Activated naive CD4-positive, alpha-beta T cell treated with anti-CD3 and anti-CD28 coated beads, Interleukin-2, amount 50 U/mL, for 16 hours (primary cell): ENCODE measurements around the gene USF2.

Experiments used
- DNase-seq: peaks from one replicate; pipeline ENCODE4 v3.0.0-alpha.2; 2020

Gene USF2

DNA sequence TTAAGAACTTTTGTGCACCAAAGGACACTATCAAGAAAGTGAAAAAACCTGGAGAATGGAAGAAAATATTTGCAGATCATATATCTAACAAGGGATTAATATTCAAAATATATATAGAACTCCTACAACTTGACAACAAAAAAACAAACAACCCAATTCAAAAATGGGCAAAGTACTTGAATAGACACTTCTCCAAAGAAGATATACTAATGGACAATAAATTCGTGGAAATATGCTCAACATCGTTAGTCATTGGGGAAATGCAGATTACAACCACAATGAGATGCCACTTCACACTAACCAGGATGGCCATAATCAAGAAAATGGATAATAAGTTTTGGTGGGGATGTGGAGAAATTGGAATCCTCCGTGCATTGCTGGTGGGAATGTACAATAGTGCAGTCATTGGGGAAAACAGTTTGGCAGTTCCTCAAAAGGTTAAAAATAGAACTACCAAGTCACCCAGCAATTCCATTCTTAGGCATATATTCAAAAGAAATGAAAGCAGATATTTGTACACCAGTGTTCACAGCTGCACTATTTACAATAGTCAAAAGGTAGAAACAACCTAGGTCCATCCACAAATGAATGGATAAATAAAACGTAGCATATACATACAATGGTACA, 22.2 kb upstream of the USF2 start:
- DNase-seq = no peak

DNA sequence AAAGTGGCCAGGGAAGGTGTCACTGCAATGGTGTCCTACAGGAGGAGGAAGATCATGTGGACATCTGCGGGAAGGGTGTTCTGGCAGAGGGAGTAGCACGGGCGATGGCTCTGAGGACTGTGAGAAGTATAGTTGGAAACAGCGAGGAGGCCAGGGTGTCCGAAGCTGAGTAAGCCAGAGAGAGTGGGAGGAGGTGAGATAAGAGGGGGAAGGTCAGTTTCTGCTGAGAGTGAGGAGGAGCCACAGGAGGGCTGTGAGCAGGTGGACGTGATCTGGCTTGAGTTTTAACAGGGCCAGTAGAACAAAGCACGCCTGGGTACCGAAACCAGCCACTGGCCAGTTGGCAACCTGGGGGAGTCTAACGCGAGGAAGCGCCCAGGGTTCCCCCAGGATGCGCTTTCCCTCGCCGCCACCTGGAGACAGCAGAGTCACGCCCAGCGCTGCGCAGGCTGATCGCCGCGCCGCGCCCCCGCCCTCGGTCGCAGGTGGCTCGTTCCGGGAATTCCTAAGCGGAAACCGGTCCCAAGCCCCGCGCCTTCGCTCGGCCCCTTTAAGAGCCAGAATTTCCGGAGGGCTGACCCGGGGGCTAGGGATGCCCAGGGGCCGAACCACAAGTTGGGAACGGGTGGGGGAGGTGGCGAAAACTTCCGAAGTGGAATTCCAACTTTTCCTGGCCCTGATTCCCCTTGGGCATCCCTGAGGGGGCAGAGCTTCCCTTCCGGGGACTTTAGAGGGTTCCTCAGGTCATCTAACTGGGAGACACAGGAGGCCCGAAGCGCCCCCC, 21.0 kb upstream of the USF2 start:
- peak; percentile 59 for DNase-seq

DNA sequence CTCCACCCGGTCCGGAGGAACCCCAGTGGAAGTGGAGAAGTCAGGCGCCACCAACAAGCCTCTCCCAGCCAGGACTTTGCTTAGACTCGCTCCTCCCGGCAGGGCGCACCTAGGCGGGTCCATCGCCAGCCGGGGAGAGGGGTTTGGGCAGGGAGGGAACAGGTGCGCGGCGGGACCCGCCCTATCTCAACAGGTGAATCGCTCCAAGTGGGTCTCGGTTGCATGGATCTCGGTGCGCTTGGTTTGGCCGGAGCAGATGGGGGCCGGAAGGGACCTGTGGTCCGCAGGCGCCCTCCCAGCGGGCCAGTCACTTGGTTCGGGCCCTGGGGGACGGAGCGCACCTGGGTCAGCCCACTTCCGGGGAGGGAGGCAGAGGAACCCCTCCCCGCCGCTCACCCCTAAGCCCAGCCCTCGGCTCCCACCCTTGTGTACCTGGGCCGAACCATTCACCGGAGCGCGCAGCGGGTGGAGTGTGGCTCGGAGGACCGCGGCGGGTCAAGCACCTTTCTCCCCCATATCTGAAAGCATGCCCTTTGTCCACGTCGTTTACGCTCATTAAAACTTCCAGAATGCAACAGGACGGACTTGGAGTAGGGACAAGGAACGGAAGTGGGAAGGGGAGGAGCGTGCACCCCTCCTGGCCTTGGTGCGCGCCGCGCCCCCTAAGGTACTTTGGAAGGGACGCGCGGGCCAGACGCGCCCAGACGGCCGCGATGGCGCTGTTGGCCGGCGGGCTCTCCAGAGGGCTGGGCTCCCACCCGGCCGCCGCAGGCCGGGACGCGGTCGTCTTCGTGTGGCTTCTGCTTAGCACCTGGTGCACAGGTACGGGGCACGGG, 20.2 kb upstream of the USF2 start, which contains the start of gene LSR:
Gene LSR, plus strand, starts transcription at position 693 of the 836 bp plus-strand sequence. Its CDS starts 21 bp downstream, at position 714.
- peak; percentile 77 for DNase-seq

DNA sequence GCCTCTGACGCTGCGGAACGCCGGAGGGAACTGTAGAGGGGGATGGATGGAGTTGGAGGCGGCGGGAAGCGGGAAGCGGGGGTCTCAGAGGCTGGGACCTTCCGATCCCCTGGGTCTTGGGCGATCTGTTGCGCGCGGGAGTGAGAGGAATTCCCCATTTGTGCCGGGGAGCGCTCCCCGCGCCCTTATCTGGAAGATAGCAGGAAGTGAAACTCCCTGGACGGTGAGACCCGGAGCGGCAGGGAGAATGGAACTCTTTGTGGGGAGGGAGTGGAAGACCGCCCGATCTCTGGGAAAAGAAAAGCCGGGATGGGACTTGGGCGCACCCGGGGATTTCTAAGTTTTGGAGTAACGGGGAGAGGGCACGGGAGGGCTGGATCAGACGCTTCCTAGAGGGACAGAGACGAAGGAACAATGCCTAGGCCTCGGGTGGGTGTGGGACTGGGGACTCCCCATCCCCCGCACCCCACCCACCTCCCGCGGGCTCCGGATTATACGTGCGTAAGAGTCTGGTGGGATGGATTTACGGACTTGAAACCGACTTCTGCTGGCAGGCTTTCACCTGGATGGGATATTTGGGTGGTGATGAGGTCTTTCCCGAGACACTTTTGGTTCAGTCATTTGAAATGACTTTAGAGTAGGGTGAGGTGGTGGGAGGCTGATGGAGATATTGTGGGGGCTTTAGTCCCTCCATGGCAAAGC, 19.5 kb upstream of the USF2 start:
- no peak for DNase-seq

DNA sequence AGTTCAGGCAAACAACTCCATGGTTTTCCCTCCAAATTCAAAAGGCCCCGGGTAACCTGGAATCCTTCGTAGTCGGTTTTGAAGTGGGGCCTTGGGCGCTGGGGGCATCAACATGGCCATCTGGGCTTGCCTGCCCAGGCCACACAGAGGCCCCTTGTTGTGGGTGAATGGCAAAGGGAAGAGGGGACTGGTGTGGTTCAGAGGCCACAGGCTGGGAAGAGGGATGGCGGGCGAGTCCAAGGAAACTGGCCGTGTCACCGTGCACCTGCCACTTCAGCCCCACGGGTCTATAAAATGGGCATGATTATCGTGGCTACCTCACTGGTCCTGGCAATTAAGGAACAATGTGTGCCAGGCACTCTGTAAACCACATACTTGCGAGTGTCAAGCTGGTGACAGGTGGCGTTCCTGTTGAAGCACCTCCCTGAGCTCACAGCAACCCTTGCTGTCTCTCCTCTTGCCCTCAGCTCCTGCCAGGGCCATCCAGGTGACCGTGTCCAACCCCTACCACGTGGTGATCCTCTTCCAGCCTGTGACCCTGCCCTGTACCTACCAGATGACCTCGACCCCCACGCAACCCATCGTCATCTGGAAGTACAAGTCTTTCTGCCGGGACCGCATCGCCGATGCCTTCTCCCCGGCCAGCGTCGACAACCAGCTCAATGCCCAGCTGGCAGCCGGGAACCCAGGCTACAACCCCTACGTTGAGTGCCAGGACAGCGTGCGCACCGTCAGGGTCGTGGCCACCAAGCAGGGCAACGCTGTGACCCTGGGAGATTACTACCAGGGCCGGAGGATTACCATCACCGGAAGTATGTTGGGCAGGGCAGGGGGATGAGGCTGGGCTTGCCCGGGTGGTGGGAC, 18.7 kb upstream of the USF2 start:
- DNase-seq = no peak

DNA sequence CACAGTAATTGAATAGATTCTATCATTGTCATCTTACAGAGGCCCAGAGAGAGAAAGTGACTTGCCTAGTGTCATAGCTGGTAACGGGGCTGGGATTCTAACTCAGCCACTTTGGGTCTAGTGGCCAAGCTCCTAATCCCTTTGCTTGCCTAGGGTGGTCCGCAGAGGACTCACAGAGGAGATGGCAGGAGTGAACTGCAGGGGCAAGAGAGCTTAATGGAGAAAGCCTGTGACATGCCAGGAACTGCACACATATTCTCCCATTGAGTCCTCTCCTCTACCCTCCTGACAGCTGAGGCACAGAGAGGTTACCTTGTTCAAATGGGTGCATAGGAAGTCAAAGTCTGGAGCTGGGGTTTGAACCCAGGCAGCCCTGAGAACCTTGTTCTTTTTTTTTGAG, 17.3 kb upstream of the USF2 start:
- no peak for DNase-seq

DNA sequence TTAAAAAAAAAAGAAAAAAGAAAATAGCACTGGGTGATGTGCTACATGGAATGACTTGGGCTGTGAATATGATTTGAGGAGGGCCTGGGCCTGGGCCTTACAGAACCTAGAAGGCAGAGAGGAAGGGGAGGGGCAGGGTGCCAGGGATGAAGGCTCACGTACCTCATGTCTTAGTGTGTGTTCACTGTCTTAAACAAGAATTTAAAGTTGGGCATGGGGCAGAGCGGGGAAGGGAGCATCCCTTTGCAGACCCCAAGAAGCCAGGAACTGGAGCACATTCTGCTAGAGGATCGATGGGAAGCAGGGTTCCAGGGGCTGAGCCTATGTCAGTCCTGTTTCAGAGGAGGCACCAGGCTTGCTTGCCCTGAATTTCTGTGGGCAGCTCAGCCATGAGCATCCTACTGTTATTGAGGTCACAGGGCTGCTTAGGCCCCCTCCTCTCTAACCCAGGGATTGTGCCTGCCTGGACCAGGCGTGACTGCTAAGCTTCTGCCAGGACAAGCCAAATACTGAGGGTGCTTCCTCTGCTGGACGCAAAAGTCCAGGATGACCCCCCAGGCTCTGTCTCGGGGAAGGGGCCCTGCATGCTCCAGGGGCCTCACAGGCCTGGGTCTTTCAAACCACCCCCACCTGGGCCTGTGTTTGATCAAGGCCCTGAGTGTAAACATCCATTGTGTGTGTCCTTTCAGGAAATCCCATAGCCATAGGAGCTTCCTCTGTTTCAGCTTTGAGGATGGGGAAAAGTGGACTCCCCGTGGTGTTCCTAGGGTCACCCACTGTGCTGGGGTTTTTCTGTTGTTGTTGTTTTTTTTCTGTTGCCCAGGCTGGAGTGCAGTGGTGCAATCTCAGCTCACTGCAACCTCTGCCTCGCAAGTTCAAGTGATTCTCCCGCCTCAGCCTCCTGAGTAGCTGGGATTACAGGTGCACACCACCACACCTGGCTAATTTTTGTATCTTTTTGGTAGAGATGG, 15.2 kb upstream of the USF2 start:
- no peak for DNase-seq

DNA sequence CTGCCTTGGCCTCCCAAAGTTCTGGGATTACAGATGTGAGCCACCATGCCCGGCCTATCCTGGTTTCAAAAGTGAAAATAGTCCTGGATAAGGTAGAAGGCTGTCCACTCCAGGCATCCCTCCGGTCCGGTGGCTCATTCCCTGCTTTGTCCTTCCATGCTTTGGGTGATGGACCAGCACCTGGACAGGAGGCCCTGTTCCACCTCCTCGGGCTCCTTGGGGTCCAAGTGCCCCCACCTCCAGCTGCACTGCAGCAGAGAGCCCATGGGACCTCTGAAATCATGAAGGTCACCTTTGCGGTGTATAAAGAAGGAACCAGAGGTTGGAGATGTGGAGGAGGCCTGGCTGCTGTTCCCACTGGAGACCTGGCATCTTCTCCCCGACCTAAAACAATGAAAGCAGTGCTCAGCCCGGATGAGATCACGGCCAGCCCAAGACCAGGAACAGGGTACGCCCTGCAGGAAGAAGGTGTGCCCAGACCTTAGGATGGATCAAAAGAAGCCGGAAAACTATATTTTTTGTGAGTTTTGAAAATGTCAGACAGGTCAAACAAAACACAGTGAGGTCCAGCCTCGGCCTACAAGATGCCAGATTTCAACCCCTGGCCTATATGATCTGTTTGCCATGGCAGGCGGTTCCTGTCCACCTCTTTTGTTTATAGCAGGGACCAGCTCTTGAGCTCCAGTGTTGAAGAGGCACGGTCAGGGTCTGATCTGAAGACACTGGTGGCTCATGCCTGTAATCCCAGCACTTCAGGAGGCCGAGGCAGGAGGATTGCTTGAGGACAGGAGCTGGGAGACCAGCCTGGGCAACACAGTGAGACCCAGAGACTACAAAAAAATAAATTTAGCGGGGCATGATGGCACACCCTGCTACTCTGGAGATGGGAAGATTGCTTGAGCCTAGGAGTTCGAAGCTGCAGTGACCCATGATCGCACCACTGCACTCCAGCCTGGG, 14.1 kb upstream of the USF2 start:
- no peak for DNase-seq

DNA sequence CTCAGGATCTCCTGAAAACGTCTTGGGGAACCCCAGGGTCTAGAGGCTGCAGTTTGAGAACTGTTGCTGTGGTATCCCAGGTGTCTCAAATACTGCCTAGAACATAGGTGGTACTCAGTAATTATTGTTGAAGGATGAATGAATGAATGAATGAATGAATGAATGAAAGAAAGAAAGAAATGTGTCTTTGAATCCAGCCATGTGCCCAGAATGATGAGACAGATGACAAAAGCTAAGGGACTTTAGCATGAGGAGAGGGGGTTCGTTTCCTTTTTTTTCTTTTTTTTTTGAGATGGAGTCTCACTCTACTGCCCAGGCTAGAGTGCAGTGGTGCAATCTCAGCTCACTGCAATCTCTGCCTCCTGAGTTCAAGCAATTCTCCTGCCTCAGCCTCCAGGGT, 12.2 kb upstream of the USF2 start:
- DNase-seq = no peak

DNA sequence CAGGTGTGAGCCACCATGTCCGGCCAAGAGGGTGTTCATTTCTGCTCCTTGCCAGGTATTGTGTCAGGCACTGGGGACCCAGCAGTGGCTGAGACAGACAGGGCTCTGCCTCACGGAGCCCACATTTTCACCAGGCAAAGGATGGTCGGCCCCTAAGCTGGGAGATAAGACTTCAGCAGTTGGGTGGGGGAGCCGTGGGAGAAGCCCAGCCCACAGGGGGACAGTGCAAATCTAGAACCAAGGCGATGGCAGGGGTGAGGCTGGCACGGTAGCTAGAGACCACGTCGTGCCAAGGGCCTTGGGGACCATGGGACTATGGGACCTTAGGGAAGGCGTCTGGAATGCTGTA, 11.7 kb upstream of the USF2 start:
- peak; percentile 7 for DNase-seq

DNA sequence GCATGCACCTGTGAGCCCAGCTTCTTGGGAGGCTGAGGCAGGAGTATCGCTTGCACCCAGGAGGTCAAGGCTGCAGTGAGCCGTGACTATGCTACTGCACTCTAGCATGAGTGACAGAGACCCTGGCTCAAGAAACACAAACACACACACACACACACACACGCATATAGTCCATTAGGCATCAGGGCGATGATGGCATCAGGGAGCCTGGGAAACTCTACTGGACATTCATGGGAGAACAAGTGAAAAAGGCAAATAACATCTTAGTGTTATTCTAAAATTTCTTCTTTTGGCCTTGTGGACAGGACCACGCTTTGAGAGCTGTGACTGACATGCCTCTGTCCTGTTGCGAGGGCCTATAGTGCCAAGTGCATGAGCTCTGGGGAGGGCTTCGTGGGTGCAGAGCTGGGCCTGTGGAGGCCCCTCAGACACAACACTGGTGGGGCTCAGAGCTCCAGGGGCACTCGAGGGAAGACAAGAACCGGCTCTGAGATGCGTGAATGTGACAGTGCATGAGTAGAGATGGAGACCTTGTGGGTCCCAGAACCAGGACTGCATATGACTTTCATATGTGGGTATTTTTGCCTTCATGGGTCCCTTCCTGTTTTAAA, 8.0 kb upstream of the USF2 start:
- peak; percentile 8 for DNase-seq

DNA sequence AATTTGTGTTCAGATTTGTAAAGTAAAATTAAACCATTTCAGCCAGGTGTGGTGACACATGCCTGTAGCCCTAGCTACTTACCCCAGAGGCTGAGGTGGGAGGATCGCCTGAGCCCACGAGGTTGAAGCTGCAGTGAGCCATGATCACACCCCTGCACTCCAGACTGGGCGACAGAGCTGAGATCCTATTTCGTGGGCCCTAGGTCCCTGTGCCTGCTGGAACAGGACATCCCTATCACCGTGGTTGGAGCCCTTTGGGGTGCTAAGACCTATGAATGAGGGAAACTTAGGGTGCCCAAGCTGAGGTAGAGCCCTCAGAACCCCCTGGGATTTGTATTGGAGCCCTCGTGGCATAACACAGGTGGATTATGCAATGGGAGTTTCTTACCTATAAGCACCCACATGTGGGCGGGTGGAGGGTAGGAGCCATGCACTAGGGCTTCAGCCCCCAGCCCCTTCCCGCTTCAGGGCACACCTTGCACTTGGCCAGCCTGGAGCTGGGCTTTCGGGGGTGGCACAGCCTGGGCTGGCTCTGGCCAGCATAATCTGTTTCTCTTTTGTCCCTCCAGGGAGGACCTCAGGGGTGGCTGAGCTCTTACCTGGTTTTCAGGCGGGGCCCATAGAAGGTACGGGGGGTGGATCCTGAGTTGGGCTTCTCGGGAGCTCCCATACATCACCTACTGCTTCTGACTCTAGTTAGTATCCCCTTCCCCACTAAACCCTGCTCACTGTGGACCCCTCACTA, 7.2 kb upstream of the USF2 start:
- peak; percentile 9 for DNase-seq

DNA sequence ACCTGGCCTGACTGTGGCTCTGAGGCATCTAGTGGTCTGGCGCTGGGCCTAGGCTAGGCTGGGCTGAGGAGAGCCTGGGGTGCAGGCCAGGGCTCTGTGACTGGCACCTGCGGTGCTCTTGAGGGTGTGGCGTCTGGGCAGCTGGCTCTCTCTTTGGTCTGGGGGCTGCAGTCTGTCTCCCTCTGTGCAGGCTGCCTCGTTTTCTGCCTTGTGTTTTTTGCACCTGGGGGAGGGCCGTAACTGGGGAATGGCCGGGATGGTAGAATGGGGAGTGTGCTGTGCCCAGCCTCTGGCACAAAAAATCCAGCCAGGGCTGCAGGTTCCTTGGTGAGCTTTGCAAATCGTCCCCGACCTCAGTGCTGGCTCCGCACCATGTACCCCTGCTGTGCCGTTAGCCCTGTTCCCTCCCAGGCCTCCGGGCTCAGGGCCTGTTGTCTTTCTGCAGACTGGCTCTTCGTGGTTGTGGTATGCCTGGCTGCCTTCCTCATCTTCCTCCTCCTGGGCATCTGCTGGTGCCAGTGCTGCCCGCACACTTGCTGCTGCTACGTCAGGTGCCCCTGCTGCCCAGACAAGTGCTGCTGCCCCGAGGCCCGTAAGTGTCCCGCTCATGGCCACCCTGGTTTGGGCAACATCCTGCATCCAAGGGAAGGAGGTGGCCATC, 6.5 kb upstream of the USF2 start:
- no peak for DNase-seq

DNA sequence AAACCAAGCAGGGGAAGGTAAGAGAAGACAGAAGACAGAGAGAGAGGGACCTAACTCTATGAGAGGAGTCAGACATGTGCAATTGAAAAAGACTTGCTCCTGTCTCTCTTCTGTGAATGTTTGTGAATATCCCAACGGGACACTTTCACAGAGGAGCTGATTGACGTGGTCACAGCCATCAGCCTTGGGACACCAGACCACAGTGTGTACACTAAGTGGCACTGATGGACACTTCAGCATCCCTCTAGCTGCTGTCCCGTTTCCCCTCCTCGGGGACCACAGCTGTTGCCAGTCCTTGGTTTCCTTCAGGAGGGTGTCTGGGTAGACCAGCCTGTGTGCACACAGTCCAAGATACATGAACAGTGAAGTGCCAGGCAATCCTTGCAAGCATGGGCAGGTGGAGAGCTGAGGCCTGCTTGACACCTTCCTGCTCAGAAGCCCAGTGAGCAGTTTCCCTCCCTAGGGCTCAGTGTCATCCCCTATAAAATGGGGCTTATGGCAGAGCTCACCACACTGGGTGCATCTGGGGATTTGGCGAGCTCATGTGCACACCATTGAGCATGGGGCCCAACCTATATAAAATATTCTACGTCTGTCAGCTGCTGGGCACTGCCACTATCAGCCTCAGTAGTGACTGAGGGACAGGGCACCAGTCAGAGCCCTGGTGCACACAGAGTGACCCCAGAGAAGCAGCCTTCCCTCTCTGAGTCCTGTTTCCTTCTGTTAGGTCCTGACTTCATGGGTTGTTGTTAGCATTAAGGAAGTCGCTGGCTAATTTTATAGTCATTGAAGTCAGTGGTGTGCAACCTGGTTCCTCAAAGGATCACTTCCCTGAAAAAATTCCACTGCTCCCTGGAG, 4.3 kb upstream of the USF2 start:
- DNase-seq = peak; percentile 5

DNA sequence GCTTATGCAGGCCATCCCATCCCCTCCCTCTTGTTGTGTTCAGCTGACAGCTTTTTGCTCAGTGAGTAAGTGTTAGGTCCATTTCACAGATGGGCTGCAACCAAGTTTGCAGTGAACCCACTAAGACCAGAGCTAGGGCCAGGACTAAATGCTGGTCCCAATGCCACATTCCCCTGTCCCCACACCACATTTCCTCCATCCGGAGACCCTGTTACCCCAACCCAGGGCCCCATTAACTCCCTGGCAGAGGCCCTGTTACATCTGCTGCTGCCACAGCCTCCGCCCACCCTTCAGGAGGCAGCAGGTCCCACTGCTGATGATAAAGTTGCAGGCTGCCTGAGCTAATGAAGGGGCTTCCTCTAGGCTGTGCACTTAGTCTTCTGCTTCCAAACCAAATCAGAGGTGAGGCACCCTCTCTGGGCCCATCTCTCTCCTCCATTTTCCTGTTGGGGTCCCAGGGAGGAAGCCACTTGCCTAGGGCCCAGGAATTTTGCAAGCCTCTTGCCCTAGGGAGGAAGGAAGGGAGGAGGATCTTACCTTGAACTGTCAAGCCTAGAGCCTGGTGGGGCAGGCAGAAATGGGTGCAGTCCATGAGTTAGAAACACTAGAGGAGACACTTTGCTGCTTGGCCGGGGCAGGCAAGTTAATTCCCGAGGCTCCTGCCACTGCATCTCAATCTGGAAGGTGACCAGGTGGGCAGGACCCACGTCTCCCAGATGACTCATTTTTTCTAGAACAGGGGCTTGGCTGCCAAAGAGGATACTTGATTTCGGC, 3.4 kb upstream of the USF2 start:
- peak; percentile 3 for DNase-seq

DNA sequence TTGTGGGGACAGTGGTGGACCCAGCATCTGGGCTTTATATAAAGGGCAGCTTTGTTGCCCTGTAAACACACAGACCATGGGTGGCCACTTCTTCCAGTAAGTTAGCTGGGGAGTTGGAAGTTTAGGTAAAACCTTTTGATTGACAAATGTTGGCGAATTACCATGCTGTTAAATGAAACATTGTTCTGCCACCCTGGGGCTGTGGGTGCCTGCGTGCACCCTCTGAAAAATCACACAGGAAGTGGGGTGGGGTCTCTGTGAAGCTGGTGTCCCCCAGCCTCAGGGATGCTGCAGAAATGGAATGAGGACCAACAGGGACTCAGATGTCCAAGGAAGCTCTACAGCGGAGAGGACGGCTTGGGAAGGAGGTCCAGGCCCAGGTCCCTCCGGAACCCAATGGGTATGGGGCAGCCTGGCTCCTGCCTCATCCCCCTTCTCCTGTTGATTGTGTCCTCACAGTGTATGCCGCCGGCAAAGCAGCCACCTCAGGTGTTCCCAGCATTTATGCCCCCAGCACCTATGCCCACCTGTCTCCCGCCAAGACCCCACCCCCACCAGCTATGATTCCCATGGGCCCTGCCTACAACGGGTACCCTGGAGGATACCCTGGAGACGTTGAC, 2.8 kb upstream of the USF2 start:
- peak; percentile 7 for DNase-seq
